A673 (cell line): ENCODE data around the gene CSN3.
"Not testable (repeated sequence)": the region's sequence is repeated elsewhere in the genome, so short reads cannot be mapped to it uniquely, and the experiment has no call there.

Source experiments
- CTCF ChIP-seq: fragments of 300-800, 200-600 bp; sonication (generic); conservative IDR thresholded peaks from 2 replicates; pipeline ENCODE4 v1.5.1; 2017; ENCODE audit warnings: low read depth, mild to moderate bottlenecking, antibody characterized with exemption, low read length, moderate library complexity, mixed read lengths
- EZH2 ChIP-seq: fragments of 200-600 bp; sonication (generic); IDR thresholded peaks from 2 replicates; pipeline ENCODE4 v1.6.1; 2017; ENCODE audit warnings: borderline replicate concordance, low read depth, mild to moderate bottlenecking, mixed read lengths, antibody characterized with exemption, low read length; ENCODE audit not compliant: poor library complexity, severe bottlenecking

- TF ChIP-seq CTCF, EZH2: not testable (repeated sequence)
These were observed at the start of gene CSN3 for GRCh38 chr4:70242297-70242696.
